SK-N-SH treated with all-trans-retinoic acid at 6 μM for 48 hours (cell line): ENCODE measurements around the gene PSMA7.

Experiments
- ATAC-seq: fragments of 200-7000 bp; cut with Tn5 transposase; 3 replicates; pipeline ENCODE4 v1.9.1; 2020; ENCODE audit warnings: mild to moderate bottlenecking, moderate library complexity
- ARNTL ChIP-seq: fragments of 450-650 bp; formaldehyde crosslinking; IDR thresholded peaks from 2 replicates; pipeline ENCODE4 v1.5.0; 2020; ENCODE audit warnings: low read depth, mild to moderate bottlenecking, moderate library complexity, borderline replicate concordance
- BACH2 ChIP-seq: fragments of 250-450 bp; sonication (Bioruptor Pico); IDR thresholded peaks from 2 replicates; pipeline ENCODE4 v1.9.0; 2021; ENCODE audit warnings: mild to moderate bottlenecking, borderline replicate concordance
- CSDC2 ChIP-seq: fragments of 250-450 bp; sonication (Bioruptor Pico); IDR thresholded peaks from 2 replicates; pipeline ENCODE4 v1.5.0; 2020; ENCODE audit warnings: mild to moderate bottlenecking, moderate library complexity
- CSRNP3 ChIP-seq: fragments of 250-450 bp; sonication (Bioruptor Pico); IDR thresholded peaks from 2 replicates; pipeline ENCODE4 v1.5.1; 2021; ENCODE audit warnings: mild to moderate bottlenecking, moderate library complexity
- ESRRG ChIP-seq: fragments of 250-450 bp; sonication (Bioruptor Pico); IDR thresholded peaks from 2 replicates; pipeline ENCODE4 v1.6.1; 2021; ENCODE audit warnings: mild to moderate bottlenecking
- GLIS3 ChIP-seq: fragments of 250-450 bp; sonication (Bioruptor Pico); IDR thresholded peaks from 2 replicates; pipeline ENCODE4 v1.5.0; 2020; ENCODE audit warnings: mild to moderate bottlenecking, moderate library complexity
- ISL1 ChIP-seq: fragments of 250-450 bp; sonication (Bioruptor Pico); IDR thresholded peaks from 2 replicates; pipeline ENCODE4 v2.1.2; 2022; ENCODE audit warnings: mild to moderate bottlenecking, moderate library complexity
- OSR1 ChIP-seq: fragments of 250-450 bp; sonication (Bioruptor Pico); IDR thresholded peaks from 2 replicates; pipeline ENCODE4 v1.8.0; 2022; ENCODE audit warnings: moderate library complexity, mild to moderate bottlenecking, inconsistent platforms
- PATZ1 ChIP-seq: fragments of 250-450 bp; sonication (Bioruptor Pico); IDR thresholded peaks from 2 replicates; pipeline ENCODE4 v1.8.0; 2020; ENCODE audit warnings: mild to moderate bottlenecking, moderate library complexity, borderline replicate concordance
- POU6F1 ChIP-seq: fragments of 250-450 bp; sonication (Bioruptor Pico); IDR thresholded peaks from 2 replicates; pipeline ENCODE4 v1.8.0; 2021; ENCODE audit warnings: low read depth, mild to moderate bottlenecking, moderate library complexity, borderline replicate concordance
- PPARA ChIP-seq: fragments of 250-450 bp; sonication (Bioruptor Pico); IDR thresholded peaks from 2 replicates; pipeline ENCODE4 v1.5.0; 2020; ENCODE audit warnings: mild to moderate bottlenecking, borderline replicate concordance
- RARB ChIP-seq: fragments of 250-450 bp; sonication (Bioruptor Pico); IDR thresholded peaks from 2 replicates; pipeline ENCODE4 v1.8.0; 2021; ENCODE audit warnings: mild to moderate bottlenecking, moderate library complexity
- SNAI2 ChIP-seq: fragments of 250-450 bp; sonication (Bioruptor Pico); IDR thresholded peaks from 2 replicates; pipeline ENCODE4 v1.5.0; 2020; ENCODE audit warnings: mild to moderate bottlenecking, moderate library complexity
- TCF4 ChIP-seq: fragments of 250-450 bp; sonication (Bioruptor Pico); IDR thresholded peaks from 2 replicates; pipeline ENCODE4 v1.8.0; 2021; ENCODE audit warnings: mild to moderate bottlenecking, moderate library complexity, borderline replicate concordance
- TOX ChIP-seq: fragments of 250-450 bp; sonication (Bioruptor Pico); IDR thresholded peaks from 2 replicates; pipeline ENCODE4 v1.8.0; 2021; ENCODE audit warnings: mild to moderate bottlenecking, moderate library complexity, borderline replicate concordance
- ZC3H10 ChIP-seq: fragments of 250-450 bp; sonication (Bioruptor Pico); IDR thresholded peaks from 2 replicates; pipeline ENCODE4 v1.5.1; 2021; ENCODE audit warnings: mild to moderate bottlenecking, moderate library complexity
- ZFP3 ChIP-seq: fragments of 250-450 bp; sonication (Bioruptor Pico); IDR thresholded peaks from 2 replicates; pipeline ENCODE4 v1.5.0; 2020; ENCODE audit warnings: mild to moderate bottlenecking, moderate library complexity
- ZFP30 ChIP-seq: fragments of 450-650 bp; formaldehyde crosslinking; IDR thresholded peaks from 2 replicates; pipeline ENCODE4 v1.5.0; 2022; ENCODE audit warnings: mild to moderate bottlenecking, moderate library complexity
- ZNF565 ChIP-seq: fragments of 450-650 bp; formaldehyde crosslinking; conservative IDR thresholded peaks from 2 replicates; pipeline ENCODE4 v1.5.0; 2020; ENCODE audit warnings: low read depth, mild to moderate bottlenecking, moderate library complexity
- ZNF70 ChIP-seq: fragments of 450-650 bp; formaldehyde crosslinking; IDR thresholded peaks from 2 replicates; pipeline ENCODE4 v1.5.0; 2020; ENCODE audit warnings: mild to moderate bottlenecking, moderate library complexity
- ZNF8 ChIP-seq: fragments of 450-650 bp; formaldehyde crosslinking; IDR thresholded peaks from 2 replicates; pipeline ENCODE4 v1.5.0; 2020; ENCODE audit warnings: mild to moderate bottlenecking, moderate library complexity
- TF ChIP-seq, protein P1 (sequence below): fragments of 250-450 bp; sonication (Bioruptor Pico); IDR thresholded peaks from 2 replicates; pipeline ENCODE4 v1.5.1; 2020; ENCODE audit warnings: low read depth, mild to moderate bottlenecking, moderate library complexity

Gene PSMA7

DNA sequence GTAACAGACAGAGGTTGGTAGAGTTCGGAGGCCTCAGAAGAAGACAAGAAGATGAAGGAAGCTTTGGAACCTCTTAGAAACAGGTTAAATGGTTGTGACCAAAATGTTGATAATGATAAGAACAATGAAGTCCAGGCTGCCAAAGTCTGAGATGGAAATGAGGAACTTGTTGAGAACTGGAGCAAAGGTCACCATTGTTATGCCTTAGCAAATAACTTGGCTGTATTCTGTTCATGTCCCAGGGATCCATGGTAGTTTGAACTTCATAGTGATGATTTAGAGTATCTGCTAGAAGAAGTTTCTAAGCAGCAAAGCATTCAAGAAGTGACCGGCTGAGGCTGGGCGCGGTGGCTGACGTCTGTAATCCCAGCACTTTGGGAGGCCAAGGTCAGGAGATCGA is 32.0 kb downstream of the PSMA7 start:
- no peak for ATAC-seq
- TF ChIP-seq CSDC2 (no peak), ISL1 (CRISPR knock-in tag) (no peak)

- ATAC-seq: no peak
- no peak for TF ChIP-seq ZC3H10
- TF ChIP-seq ZNF565 (CRISPR knock-in tag): no peak
- TF ChIP-seq ZNF70 (CRISPR knock-in tag): no peak
- TF ChIP-seq, protein P1, sequence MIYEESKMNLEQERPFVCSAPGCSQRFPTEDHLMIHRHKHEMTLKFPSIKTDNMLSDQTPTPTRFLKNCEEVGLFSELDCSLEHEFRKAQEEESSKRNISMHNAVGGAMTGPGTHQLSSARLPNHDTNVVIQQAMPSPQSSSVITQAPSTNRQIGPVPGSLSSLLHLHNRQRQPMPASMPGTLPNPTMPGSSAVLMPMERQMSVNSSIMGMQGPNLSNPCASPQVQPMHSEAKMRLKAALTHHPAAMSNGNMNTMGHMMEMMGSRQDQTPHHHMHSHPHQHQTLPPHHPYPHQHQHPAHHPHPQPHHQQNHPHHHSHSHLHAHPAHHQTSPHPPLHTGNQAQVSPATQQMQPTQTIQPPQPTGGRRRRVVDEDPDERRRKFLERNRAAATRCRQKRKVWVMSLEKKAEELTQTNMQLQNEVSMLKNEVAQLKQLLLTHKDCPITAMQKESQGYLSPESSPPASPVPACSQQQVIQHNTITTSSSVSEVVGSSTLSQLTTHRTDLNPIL: no peak
- no peak for TF ChIP-seq POU6F1 (CRISPR knock-in tag)
- no peak for TF ChIP-seq SNAI2 (CRISPR knock-in tag)
- TF ChIP-seq PPARA (CRISPR knock-in tag): no peak
- TF ChIP-seq ISL1 (CRISPR knock-in tag): no peak
- TF ChIP-seq BACH2 (CRISPR knock-in tag): no peak
- TF ChIP-seq CSDC2: no peak
- no peak for TF ChIP-seq TCF4 (CRISPR knock-in tag)
- no peak for TF ChIP-seq GLIS3
- TF ChIP-seq ZNF8 (CRISPR knock-in tag): no peak
- TF ChIP-seq TOX (CRISPR knock-in tag): no peak
- TF ChIP-seq RARB (CRISPR knock-in tag): no peak
Observed at GRCh38 chr20:62105592-62105991, 37.6 kb downstream of the PSMA7 start.

- no peak for TF ChIP-seq ZNF8 (CRISPR knock-in tag)
- TF ChIP-seq ESRRG (CRISPR knock-in tag): no peak
- TF ChIP-seq PPARA (CRISPR knock-in tag): no peak
- no peak for TF ChIP-seq TCF4 (CRISPR knock-in tag)
- no peak for TF ChIP-seq ZNF70 (CRISPR knock-in tag)
- no peak for TF ChIP-seq ARNTL (CRISPR knock-in tag)
- TF ChIP-seq, protein P1: no peak
- no peak for TF ChIP-seq SNAI2 (CRISPR knock-in tag)
- TF ChIP-seq GLIS3: no peak
- no peak for TF ChIP-seq ZFP30 (CRISPR knock-in tag)
- TF ChIP-seq PATZ1 (CRISPR knock-in tag): no peak
- no peak for TF ChIP-seq TOX (CRISPR knock-in tag)
- TF ChIP-seq CSDC2: no peak
- TF ChIP-seq POU6F1 (CRISPR knock-in tag): no peak
- no peak for TF ChIP-seq RARB (CRISPR knock-in tag)
- no peak for TF ChIP-seq ZC3H10
- TF ChIP-seq ZFP3 (CRISPR knock-in tag): no peak
- TF ChIP-seq CSRNP3 (CRISPR knock-in tag): no peak
- no peak for TF ChIP-seq OSR1
- TF ChIP-seq ZNF565 (CRISPR knock-in tag): no peak
- TF ChIP-seq, all 23 proteins: peak for 0
Observed at GRCh38 chr20:62104791-62105345, 38.3 kb downstream of the PSMA7 start.

More at GRCh38 chr20:62104791-62105345, 38.3 kb downstream of the PSMA7 start:
- ATAC-seq: no peak
